GM12872 (cell line): Measurements from ENCODE around the gene SASH1.

Experiments
- CTCF ChIP-seq: IDR thresholded peaks from 3 replicates; pipeline ENCODE4 v1.5.1; 2011; ENCODE audit warnings: low read depth, mild to moderate bottlenecking, low read length, moderate library complexity; ENCODE audit not compliant: insufficient read depth

SASH1 gene

DNA sequence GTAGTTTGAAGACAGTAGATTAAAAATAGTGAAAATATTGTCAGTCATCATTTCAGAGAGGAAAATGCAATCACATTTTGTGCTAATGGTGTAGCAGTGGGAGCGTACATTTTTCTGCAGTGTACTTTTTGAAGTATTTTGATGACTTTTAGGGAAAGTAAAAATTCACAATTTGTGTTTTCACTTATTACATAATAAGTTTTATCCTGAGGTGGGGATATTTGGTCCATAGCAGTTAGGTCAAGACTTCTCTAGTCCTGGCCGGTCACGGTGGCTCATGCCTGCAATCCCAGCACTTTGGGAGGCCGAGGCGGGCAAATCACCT lies 122.3 kb downstream of the SASH1 start:
- no peak for TF ChIP-seq CTCF

DNA sequence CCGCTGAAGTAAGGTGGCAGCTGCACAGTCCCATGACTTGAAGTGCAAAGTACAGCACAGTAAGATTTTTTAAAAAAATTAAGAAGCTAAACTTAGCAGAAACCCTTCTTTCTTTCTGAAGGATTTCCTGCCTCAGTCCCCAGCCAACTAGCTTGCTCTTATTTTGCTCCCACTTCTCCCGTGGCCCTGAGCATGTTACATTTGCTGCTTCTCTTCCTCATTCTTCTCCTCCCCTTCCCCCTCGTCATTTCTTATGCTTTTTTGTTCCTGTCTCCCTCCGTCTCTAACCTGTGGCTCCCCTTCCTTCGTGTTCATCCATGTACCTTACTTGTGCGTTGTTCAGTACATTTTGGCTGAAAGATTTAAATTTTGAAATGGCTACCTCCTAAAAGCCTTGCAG lies 123.0 kb downstream of the SASH1 start:
- TF ChIP-seq CTCF: no peak

DNA sequence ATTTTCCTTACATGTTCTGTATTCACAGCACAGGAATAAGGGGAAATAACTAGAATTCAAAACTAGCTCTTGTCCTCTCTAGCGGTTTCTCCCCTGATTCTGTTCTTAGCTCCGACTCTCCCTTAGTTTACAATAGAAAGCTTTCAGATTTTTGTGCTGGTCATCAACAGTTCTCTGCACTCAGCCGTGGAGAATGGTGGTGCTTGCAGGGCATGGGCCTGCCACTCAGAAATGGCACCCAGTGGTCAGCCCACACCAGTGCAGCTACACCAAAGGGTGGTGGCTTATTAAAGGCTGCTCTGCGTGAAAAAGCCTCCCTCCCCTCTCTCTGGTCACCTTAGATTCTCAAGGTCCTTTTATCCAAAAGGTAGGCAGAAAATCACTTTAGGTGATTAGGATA lies 123.5 kb downstream of the SASH1 start:
- no peak for TF ChIP-seq CTCF

GRCh38 chr6:148467926-148468325 lies 125.3 kb downstream of the SASH1 start:
- no peak for TF ChIP-seq CTCF

GRCh38 chr6:148470156-148470555 lies 127.5 kb downstream of the SASH1 start:
- no peak for TF ChIP-seq CTCF

GRCh38 chr6:148470606-148471465 lies 128.2 kb downstream of the SASH1 start:
- TF ChIP-seq CTCF: no peak

DNA sequence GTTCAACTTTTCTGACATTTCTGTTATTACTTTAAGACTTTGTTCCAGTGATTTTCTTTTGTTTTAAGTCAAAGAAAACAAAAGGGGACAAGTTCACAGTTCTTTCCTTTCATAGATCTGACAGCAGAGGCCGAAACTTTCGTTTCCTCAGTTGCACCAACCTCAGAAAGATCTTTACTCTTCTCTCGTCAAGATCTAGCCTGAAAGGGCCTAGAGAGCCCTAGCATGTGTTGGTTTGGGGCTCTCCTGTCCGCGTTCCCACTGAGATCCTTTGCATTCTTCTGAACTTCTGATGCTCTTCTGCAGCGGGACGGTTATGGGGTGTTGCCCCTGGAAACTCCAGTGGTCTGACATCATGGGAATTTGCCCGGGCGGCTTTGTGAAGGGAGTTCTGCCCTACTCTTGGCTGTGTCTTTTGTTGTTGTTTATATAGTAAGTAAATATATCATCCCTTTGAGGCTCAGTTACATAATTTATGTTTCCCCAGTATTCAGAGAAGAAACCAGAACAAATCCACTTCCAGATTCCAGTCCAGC lies 129.1 kb downstream of the SASH1 start:
- TF ChIP-seq CTCF: no peak
